ENCODE results near the gene F2R. TPM values are rescaled to one million over a fixed set of nuclear protein-coding genes. Genes with fewer than 3 reads are reported as not detected.
"Not testable (repeated sequence)": the region's sequence is repeated elsewhere in the genome, so short reads cannot be mapped to it uniquely, and the experiment has no call there.

F2R gene
- total RNA-seq, 1 experiment from 2014 or later, result 3.6 TPM

DNA sequence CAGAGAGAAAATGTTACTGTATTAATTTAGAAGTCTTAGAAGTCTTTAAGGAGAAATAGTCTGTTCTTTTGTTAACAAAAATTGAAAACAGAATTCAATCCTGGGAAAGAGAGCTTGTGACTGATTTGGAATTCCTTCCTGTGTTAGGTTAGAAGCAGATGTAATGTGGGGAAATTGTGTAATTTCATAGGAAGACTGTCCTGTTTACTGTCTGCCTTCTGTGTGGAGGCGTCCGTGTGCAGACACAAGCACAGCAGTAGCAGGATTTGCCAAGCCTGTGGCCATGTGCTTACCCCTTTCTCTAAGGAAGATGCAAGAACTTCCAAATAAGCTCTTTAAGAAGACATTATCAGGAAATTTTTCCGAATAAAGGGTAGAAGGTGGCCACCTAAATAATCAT is 36.7 kb upstream of the F2R start:
- no TSS peak for BruUV-seq (replicated peaks)
- H4K20me1 ChIP-seq (ENCODE audit: insufficient read depth), result no peaks in the 10 kb centered on the region
- TF ChIP-seq EZH2 (IDR thresholded peaks at IDR 0.05; ENCODE audit: low read depth), result no peak
- TF ChIP-seq, protein P1, sequence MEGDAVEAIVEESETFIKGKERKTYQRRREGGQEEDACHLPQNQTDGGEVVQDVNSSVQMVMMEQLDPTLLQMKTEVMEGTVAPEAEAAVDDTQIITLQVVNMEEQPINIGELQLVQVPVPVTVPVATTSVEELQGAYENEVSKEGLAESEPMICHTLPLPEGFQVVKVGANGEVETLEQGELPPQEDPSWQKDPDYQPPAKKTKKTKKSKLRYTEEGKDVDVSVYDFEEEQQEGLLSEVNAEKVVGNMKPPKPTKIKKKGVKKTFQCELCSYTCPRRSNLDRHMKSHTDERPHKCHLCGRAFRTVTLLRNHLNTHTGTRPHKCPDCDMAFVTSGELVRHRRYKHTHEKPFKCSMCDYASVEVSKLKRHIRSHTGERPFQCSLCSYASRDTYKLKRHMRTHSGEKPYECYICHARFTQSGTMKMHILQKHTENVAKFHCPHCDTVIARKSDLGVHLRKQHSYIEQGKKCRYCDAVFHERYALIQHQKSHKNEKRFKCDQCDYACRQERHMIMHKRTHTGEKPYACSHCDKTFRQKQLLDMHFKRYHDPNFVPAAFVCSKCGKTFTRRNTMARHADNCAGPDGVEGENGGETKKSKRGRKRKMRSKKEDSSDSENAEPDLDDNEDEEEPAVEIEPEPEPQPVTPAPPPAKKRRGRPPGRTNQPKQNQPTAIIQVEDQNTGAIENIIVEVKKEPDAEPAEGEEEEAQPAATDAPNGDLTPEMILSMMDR (conservative IDR thresholded peaks at IDR 0.05), result no peak
- H3K27me3 ChIP-seq (ENCODE audit: insufficient read depth, low read depth), result no peaks in the 10 kb centered on the region
- no peak overlapping the region for H3K4me2 ChIP-seq
- H3K27ac ChIP-seq, result no peak overlapping the region
- H3K4me1 ChIP-seq (replicated peaks; ENCODE audit: insufficient read depth), result no peaks in the 10 kb centered on the region
- H3K4me3 ChIP-seq, result no peak overlapping the region
- H3K9me2 ChIP-seq (ENCODE audit: insufficient read depth), result no peaks in the 10 kb centered on the region
- POLR2A ChIA-PET (ENCODE audit: unreplicated experiment), result interaction anchor here (0.6 kb wide), 1 partner anchor 272 kb away, joined by 7 read pairs; no protein-coding TSS in a partner anchor
- H3K36me3 ChIP-seq (ENCODE audit: low read depth), result no peaks in the 10 kb centered on the region
- no peaks in the 10 kb centered on the region for H3F3A ChIP-seq (ENCODE audit: insufficient read depth, low read depth)
- no peaks in the 10 kb centered on the region for H3K79me2 ChIP-seq (ENCODE audit: low read depth)
- CTCF ChIA-PET, result no interaction called here
- DNase-seq, result no peak
- H3K9me3 ChIP-seq (ENCODE audit: insufficient read depth, low read depth), result no peaks in the 10 kb centered on the region
- intact Hi-C loops (cut with micrococcal nuclease; ENCODE audit: unreplicated experiment), result no loop called here
- no peak overlapping the region for H2AFZ ChIP-seq

DNA sequence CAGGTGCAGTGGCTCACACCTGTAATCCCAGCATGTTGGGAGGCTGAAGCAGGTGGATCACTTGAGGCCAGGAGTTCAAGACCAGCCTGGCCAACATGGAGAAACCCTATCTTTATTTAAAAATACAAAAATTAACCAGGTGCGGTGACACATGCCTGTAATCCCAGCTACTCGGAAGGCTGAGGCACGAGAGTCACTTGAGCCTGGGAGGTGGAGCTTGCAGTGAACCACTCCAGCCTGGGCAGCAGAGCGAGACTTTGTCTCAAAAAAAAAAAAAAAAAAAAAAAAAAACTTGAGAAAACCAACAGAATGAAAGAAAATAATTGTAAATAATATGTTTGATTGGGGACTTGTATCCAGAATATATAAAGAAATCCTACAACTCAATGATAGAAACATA is 35.1 kb upstream of the F2R start:
- H3K4me3 ChIP-seq; DNase-seq; H3K27ac ChIP-seq; H3K4me1 ChIP-seq (replicated peaks; ENCODE audit: insufficient read depth); H3F3A ChIP-seq (ENCODE audit: insufficient read depth, low read depth); H3K36me3 ChIP-seq (ENCODE audit: low read depth); H3K4me2 ChIP-seq; BruUV-seq (replicated peaks); H3K9me2 ChIP-seq (ENCODE audit: insufficient read depth); H2AFZ ChIP-seq; H3K79me2 ChIP-seq (ENCODE audit: low read depth); H3K9me3 ChIP-seq (ENCODE audit: insufficient read depth, low read depth); CTCF ChIA-PET; H3K27me3 ChIP-seq (ENCODE audit: insufficient read depth, low read depth); intact Hi-C loops (cut with micrococcal nuclease; ENCODE audit: unreplicated experiment); H4K20me1 ChIP-seq (ENCODE audit: insufficient read depth): not testable (repeated sequence)
- POLR2A ChIA-PET (ENCODE audit: unreplicated experiment), result interaction anchor here (0.7 kb wide), 1 partner anchor 13 kb away, joined by 37 read pairs; no protein-coding TSS in a partner anchor

DNA sequence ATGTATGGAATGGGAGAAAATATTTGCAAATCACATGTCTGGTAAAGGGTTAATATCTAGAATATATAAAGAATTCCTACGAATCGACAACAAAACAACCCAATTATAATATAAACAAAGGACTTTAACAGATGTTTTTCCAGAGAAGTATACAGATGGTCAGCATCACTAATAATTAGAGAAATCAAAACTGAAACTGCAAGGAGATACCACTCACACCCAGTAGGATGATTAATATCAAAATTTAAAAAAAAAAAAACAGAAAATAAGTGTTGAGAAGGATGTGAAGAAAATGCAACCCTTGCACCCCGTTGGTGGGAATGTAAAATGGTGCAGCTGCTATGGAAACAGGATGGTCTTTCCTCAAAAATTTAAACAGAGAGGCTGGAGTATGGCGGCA is 34.6 kb upstream of the F2R start:
- H3K27me3 ChIP-seq (ENCODE audit: insufficient read depth, low read depth), result no peaks in the 10 kb centered on the region
- no peaks in the 10 kb centered on the region for H3F3A ChIP-seq (ENCODE audit: insufficient read depth, low read depth)
- H2AFZ ChIP-seq, result no peak overlapping the region
- TF ChIP-seq, protein P1 (conservative IDR thresholded peaks at IDR 0.05), result no peak
- TF ChIP-seq EZH2 (IDR thresholded peaks at IDR 0.05; ENCODE audit: low read depth), result no peak
- intact Hi-C loops (cut with micrococcal nuclease; ENCODE audit: unreplicated experiment), result no loop called here
- H3K4me3 ChIP-seq, result no peak overlapping the region
- no peak overlapping the region for H3K4me2 ChIP-seq
- no peak for DNase-seq
- H3K4me1 ChIP-seq (replicated peaks; ENCODE audit: insufficient read depth), result no peaks in the 10 kb centered on the region
- H3K79me2 ChIP-seq (ENCODE audit: low read depth), result no peaks in the 10 kb centered on the region
- no peaks in the 10 kb centered on the region for H3K36me3 ChIP-seq (ENCODE audit: low read depth)
- no TSS peak for BruUV-seq (replicated peaks)
- ChIA-PET CTCF (no interaction called here), POLR2A (ENCODE audit: unreplicated experiment) (no interaction called here)
- H3K9me2 ChIP-seq (ENCODE audit: insufficient read depth), result no peaks in the 10 kb centered on the region
- H4K20me1 ChIP-seq (ENCODE audit: insufficient read depth), result no peaks in the 10 kb centered on the region
- H3K27ac ChIP-seq, result no peak overlapping the region
- H3K9me3 ChIP-seq (ENCODE audit: insufficient read depth, low read depth), result no peaks in the 10 kb centered on the region

DNA sequence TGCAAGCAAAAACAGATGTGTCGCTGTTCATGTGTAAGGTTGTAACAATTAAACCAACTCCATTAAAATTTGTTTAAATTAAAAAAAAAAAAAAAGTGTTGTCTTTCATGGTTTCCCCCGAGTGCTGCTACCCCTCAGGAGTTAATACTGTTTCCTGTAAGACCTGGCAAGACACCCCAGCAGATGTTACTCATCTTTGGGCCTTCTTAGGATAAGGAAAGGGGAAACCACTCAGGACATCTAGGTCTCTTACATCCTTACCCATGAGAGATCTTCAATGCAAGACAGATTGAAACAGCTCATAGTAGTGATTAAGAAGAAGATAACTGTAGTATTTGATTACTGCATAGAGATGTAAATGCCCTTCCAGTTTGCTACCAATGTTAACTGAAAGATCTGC is 33.5 kb upstream of the F2R start:
- no peak overlapping the region for H3K27ac ChIP-seq
- TF ChIP-seq, protein P1 (conservative IDR thresholded peaks at IDR 0.05), result no peak
- TF ChIP-seq EZH2 (IDR thresholded peaks at IDR 0.05; ENCODE audit: low read depth), result no peak
- intact Hi-C loops (cut with micrococcal nuclease; ENCODE audit: unreplicated experiment), result no loop called here
- no peaks in the 10 kb centered on the region for H3K79me2 ChIP-seq (ENCODE audit: low read depth)
- H3K9me3 ChIP-seq (ENCODE audit: insufficient read depth, low read depth), result no peaks in the 10 kb centered on the region
- H3K4me1 ChIP-seq (replicated peaks; ENCODE audit: insufficient read depth), result no peaks in the 10 kb centered on the region
- no peak overlapping the region for H3K4me2 ChIP-seq
- no peak overlapping the region for H2AFZ ChIP-seq
- H3K4me3 ChIP-seq, result no peak overlapping the region
- no peaks in the 10 kb centered on the region for H3K9me2 ChIP-seq (ENCODE audit: insufficient read depth)
- no peaks in the 10 kb centered on the region for H4K20me1 ChIP-seq (ENCODE audit: insufficient read depth)
- DNase-seq, result no peak
- H3K36me3 ChIP-seq (ENCODE audit: low read depth), result no peaks in the 10 kb centered on the region
- ChIA-PET CTCF (no interaction called here), POLR2A (ENCODE audit: unreplicated experiment) (no interaction called here)
- H3K27me3 ChIP-seq (ENCODE audit: insufficient read depth, low read depth), result no peaks in the 10 kb centered on the region
- BruUV-seq (replicated peaks), result no TSS peak
- no peaks in the 10 kb centered on the region for H3F3A ChIP-seq (ENCODE audit: insufficient read depth, low read depth)

Measured in PC-9 (cell line).